HG03045 (cell line): ENCODE measurements around the gene CYP8B1.
"Not testable (repeated sequence)": the region's sequence is repeated elsewhere in the genome, so short reads cannot be mapped to it uniquely, and the experiment has no call there.

Experiments
- ATAC-seq: cut with Tn5 transposase; IDR thresholded peaks from one replicate; pipeline ENCODE4 v1.9.1; 2021; ENCODE audit warnings: mild to moderate bottlenecking, moderate library complexity; ENCODE audit not compliant: unreplicated experiment

Gene CYP8B1

GRCh38 chr3:42887084-42887483, 11.4 kb upstream of the CYP8B1 start:
- no peak for ATAC-seq

GRCh38 chr3:42886294-42886822, 10.7 kb upstream of the CYP8B1 start:
- ATAC-seq, result no peak

- no peak for ATAC-seq
Measured at GRCh38 chr3:42884324-42884723, 8.6 kb upstream of the CYP8B1 start.

DNA sequence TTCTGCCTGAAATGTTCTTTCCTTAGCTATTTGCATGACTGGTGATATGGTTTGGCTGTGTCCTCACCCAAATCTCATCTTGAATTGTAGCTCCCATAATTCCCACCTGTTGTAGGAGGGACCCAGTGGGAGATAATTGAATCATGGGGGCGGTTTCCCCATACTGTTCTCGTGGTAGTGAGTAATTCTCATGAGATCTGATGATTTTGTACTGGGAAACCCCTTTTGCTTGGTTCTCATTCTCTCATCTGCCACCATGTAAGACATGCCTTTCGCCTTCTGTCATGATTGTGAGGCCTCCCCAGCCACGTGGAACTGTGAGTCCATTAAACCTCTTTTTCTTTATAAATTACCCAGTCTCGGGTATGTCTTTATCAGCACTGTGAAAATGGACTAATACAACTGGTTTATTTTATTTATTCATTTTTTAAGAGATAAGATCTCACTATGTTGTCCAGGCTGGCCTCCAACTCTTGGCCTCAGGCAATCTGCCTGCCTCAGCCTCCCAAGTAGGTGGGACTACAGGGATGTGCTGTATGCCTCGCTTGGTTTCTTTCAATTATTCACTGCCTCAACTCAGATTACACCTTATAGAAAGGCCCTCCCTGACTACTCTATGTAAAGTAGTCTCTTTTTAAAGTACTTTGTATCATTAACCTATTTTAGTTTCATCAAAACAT, 7.7 kb upstream of the CYP8B1 start:
- not testable (repeated sequence) for ATAC-seq

DNA sequence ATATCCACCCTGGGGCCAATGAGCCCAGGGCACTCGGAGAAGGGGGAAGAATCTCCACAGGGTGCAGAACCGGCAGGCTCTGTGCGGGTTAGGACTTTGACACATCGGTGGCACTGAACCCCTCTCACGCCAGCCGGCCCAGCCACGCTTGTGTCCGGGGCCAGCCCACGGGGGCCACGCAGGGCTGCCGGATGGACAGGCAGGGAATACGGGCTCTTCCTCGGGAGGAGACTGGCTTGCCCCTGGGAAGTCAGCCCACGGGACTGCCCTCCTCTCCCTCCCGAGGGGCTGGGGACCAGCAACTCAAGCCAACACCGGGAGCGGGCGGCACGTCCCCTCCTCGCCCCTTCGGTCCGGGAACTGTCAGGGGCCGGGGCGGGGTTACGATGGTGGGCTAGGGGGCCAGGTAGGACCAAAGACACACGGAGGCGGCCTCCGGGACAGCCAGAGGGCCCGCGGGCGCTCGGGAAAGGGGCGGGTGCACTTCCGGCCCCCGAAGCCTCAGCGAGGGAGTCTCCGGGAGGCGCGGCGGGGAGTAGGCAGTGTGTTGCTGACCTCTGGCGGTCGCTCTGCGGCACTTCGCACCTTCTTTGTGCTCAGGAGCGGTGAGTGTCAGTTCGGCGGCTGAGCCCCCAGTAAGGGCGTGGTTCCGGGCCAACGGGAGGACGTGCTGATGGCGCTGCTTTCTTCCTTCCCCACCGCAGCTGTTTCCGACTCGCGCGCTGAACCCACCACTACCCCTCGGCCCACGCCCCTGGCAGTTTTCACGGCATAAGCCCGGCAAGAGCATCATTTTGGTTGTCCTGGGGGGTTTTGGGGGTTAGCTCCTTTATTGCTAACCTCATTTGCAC, 5.1 kb upstream of the CYP8B1 start:
- peak; percentile 99 for ATAC-seq

GRCh38 chr3:42880183-42880582, 4.5 kb upstream of the CYP8B1 start:
- no peak for ATAC-seq

DNA sequence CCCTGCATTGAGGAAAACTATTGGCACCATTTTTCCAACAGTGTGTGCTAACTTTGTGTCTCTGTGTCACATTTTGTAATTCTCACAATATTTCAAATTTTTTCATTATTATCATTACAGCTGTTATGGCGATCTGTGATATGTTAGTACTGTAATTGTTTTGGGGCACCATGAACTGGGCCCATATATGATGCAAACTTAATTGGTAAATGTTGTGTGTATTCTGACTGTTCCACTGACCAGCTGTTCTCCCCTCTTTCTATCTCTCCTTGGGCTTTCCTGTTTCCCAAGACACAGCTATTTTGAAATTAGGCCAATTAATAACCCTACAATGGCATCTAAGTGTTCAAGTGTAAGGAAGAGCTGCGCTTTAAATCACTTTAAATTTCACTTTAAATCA, 2.2 kb upstream of the CYP8B1 start:
- no peak for ATAC-seq

DNA sequence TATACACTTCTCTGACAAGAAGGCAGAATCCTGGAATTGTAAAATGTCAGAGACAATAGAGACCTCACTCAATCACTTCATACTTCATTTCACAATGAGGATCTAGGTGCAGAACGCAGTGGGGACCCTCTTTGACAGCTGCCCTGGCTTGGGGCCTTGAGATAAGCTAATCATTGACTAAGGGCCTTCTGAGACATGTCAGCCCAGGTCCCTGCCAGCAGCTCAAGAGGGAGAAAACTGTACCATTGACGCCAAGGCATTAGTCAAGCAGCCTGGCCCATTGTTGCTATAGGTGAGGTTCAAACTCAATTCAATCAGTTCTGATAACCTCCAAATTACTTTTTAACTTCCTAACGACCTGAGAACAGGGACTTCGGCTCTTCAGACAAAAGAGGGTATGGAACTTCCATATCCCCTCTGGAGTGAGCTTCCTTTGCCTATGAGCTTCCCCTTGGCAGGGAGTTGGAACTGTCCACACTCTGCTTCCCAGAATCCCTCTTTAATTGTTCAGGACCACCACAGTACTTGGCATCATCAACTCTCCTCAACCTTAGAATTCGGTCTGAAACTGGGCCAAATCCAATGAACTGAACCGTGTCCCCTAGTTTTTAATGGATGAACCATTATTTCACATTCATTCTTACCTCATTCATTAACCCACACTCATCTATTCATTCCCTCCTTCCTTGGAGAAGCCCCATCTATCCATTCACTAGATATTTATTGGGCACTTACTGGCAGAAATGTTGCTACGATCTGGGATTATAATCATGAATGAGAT, 1.5 kb upstream of the CYP8B1 start:
- ATAC-seq, result no peak

DNA sequence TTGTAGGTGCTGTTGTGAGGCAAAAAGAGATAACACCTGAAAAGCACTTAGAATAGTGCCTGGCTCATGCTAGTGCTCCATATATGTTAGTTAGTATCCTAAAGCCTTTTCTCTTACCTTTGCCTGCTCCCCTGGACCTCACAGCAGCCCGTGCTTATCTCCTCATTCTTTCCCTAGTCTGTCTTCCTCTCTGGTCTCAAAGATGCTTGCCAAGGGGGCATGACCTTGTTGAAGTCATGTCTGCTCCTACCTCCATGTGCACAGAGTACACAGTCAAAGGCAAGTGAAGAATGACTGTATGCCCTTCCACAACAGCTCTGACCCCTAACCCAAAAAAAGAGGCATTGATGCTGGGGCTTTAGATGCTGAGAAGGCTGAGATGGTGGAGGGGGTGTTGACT, 722 bp upstream of the CYP8B1 start:
- no peak for ATAC-seq

DNA sequence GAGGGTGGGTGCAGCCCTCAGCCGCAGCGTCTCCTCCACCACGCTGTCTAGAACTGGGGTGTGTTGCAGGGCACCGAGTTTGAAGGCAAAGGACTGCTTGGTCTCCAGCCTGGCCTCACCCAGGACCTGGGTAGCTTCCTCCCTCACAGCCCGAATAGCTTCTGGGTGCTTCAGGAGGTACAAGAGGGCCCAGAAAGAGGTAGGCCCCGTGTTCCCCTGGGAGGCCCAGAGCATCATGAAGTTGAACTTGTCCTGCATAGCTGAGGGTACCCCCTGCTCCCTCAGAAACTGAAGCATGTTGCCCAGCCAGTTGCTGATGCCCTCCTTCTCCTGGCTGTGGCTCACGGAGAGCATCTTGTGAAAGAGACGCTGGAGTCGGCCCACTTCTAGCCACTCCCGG, 930 bp downstream of the CYP8B1 start:
- ATAC-seq, result no peak

- no peak for ATAC-seq
Measured at GRCh38 chr3:42873221-42873982, 2.3 kb downstream of the CYP8B1 start.

DNA sequence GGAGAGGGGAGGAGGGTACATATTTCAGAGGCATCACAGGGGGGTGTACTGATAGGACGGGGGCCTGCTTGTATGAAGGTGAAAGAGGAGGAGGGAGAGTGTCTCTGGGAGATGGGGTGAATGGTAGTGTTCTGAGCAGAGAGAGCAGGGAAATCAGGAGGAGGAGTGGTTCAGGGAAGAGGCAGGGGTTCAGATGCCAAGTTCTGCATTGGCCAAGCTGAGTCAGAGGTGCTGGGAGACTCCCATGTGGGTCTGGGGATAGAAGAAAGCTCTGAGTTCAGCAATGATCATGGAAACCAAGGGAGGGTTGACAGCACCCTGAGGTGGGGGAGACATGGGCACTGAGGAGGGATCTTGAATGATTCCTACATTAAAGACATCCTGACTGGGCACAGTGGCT, 3.0 kb downstream of the CYP8B1 start:
- ATAC-seq, result no peak

DNA sequence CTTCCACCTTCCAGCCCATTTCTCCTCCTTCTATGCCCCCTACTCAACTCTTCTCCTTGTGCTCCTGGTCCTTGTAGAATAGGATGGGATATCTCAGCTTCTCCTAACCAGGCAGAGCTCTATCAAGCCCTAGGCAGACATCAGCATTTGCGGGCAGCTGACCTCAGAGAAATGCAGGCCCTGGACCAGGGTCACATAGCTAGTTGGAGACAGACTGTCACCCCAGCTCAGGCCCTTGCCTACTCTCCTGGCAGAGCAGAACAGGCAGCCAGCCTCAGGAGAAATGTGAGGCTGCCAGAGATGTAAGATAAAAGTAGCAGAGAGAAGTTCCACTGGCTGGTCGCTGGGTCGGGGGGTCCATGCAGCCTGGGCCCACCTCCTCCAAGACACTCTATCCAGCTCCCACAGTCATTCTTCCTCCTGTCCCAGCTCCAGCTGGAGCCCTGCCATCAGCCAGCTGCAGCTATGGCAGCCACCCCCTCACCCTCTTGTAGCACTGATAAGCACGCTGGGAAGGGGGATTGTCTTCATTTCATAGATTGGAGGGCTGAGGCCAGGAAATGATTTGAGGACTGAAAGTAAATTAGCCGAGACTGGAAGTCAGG, 4.0 kb downstream of the CYP8B1 start:
- no peak for ATAC-seq

DNA sequence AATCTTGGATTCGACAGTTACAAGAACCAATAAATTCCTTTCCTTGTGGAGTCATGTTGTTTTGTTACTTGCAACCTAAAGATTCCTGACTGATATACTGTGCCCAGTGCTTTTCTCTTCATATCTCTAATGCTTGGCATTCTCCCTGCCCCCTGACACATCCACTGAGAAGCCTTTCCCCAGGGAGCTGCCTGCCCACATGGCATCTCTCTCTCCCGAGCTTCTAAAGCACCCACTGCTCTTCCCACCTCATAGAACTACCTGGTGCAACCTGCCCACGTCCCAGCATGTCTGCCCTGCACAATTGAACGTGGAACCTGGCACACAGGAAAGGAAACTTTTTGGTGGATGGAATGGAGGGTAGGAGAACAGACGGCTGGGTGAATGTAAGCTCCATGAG, 6.8 kb downstream of the CYP8B1 start:
- no peak for ATAC-seq

DNA sequence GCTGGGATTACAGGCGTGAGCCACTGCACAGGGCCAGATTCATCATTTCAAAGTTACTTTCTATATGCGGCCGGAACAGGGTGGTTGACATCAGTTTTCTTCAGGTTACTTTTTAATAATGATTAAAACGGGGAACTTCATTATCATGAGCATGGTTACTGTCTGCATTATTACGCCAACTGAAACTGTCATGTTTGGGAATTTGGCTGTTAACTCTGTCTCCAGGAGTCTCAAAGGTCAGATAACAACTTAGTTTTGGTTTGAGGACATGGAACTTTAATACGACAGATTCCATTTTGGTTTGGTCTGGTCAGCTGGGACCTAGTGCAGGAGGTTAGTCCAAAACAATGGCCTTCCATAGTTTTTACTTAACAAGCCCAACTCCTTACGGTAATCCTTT, 8.5 kb downstream of the CYP8B1 start:
- no peak for ATAC-seq

DNA sequence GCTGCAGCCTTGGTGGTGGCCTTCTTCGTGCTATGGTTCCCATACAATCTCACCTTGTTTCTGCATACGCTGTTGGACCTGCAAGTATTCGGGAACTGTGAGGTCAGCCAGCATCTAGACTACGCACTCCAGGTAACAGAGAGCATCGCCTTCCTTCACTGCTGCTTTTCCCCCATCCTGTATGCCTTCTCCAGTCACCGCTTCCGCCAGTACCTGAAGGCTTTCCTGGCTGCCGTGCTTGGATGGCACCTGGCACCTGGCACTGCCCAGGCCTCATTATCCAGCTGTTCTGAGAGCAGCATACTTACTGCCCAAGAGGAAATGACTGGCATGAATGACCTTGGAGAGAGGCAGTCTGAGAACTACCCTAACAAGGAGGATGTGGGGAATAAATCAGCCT, 10.4 kb downstream of the CYP8B1 start:
- ATAC-seq, result no peak

DNA sequence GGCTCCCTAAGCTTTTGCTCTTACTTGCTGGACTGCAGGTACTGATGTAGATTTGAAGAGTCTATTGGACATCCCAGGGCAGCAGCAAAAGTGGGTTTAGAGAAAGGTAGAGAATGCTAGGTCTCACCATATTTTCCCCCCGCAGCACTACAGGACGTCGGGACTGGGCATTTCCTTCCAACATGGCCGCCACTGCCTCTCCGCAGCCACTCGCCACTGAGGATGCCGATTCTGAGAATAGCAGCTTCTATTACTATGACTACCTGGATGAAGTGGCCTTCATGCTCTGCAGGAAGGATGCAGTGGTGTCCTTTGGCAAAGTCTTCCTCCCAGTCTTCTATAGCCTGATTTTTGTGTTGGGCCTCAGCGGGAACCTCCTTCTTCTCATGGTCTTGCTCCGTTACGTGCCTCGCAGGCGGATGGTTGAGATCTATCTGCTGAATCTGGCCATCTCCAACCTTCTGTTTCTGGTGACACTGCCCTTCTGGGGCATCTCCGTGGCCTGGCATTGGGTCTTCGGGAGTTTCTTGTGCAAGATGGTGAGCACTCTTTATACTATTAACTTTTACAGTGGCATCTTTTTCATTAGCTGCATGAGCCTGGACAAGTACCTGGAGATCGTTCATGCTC, 11.2 kb downstream of the CYP8B1 start:
- no peak for ATAC-seq

DNA sequence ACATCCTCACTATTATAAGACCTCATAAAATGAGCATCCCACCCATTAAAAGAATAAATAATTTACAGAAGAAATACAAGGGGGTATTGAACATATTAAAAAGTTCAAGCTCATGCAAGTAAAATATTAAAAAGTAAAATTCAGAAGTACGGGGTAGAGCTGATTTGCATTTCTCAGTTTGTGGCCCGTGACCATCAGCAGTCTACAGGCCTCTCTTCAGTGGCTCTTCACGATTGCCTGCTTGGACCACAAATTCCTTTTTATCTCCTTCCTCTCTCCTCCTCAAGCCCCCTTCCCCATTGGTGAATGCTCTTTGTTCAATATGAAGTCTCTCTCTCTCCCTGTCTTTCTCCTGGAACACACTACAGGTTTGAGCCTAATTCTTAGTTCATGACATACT, 19.1 kb downstream of the CYP8B1 start:
- ATAC-seq, result no peak

DNA sequence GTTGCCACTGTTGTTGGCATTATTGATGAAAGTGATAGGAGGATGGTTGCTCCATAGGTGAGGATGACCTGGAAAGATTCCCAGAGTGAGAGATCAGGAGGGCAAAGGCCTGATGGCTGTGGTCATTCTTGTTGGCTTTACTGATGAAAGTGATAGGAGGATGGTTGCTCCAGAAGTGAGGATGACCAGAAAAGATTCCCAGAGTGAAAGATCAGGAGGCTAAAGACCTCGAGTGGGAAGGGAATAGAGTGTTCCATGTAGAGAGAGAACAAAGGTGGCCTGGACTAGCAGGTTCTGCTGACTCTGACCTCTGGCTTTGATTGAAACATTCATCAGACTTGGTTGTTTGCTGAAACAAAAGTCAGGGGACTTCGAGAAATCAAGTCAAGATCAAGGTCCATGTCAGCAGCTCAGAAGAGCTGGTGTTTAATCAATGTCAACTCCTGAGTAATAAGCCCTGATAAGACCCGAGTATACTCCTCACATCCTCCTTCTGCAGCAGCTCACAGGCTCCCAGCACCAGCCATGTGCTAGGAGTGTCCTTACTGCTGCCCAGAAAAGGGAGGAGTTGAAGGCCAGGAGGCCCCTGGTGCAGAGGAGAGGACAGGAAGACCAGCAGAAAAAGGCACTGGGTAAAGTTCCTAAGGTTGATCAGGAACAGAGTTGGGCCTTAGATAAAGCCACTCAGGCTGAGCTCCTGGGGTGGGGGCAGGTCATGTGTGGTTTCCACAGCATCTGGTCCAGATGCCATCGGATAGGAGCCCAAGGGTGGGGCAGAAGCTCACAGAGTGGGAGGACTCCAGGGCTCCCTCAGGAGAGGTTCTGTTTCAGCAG, 19.9 kb downstream of the CYP8B1 start:
- ATAC-seq, result no peak
